BJ (cell line): ENCODE measurements around the gene IP6K2. TPM values are rescaled to one million over a fixed set of nuclear protein-coding genes. Genes with fewer than 3 reads are reported as not detected.

ENCODE experiments used
- CTCF ChIA-PET: fragments of 350-600 bp; formaldehyde crosslinking; extraction: SDS; loops from one replicate; lab custom pipeline; 2021; ENCODE audit warnings: antibody characterized with exemption, inconsistent platforms; lab: Yijun Ruan, JAX
- POLR2A ChIA-PET: fragments of 300-600 bp; sonication (Branson Sonifier 250); formaldehyde crosslinking; extraction: SDS; loops from one replicate; lab custom pipeline; 2021; ENCODE audit warnings: antibody characterized with exemption; lab: Charles Lee
- DNase-seq: peaks from one replicate; pipeline ENCODE4 v3.0.0-alpha.2; 2011; ENCODE audit warnings: low read depth
- H3K27me3 ChIP-seq: 2 replicates; pipeline ENCODE4 v1.6.0; 2011; ENCODE audit warnings: low read length; ENCODE audit not compliant: control insufficient read depth, insufficient read depth
- H3K36me3 ChIP-seq: 2 replicates; pipeline ENCODE4 v1.5.1; 2011; ENCODE audit warnings: low read length; ENCODE audit not compliant: control insufficient read depth, insufficient read depth
- H3K4me3 ChIP-seq: 2 replicates; pipeline ENCODE4 v1.5.1; 2011; ENCODE audit warnings: low read depth, mild to moderate bottlenecking, control low read depth, low read length
- polyA plus RNA-seq: library from polyadenylated mRNA; depleted of rRNA; stranded (reverse); fragments of >200 nt; gene quantifications from 2 replicates; pipeline ENCODE4 v1.2.3, GENCODE V29; 2011
- TF ChIP-seq, protein P1 (sequence below): IDR thresholded peaks from 2 replicates; pipeline ENCODE4 v1.5.1; 2011; ENCODE audit warnings: low read depth, mild to moderate bottlenecking, control low read depth, inconsistent platforms, low read length, moderate library complexity; ENCODE audit not compliant: insufficient read depth

The IP6K2 gene
- polyA plus RNA-seq, 1 experiment: 89.9 TPM

DNA sequence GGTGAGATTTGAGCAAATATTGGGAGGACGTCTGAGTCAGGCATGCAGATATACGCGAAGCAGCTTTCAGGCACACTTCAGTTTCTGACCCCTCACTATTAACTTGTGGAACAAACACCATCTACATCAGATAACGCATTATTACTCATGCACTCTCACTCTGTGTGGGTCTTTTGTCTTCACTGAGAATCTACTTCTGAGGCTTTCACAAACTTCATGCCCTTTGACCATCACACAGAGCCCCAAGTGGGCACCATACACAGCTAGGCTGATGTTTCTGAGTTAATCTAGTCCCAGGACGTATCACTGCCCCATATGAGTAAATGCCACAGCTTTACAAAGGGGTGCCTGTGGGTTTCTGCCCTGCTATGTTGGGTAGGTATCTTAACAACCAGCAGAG, 39.6 kb upstream of the IP6K2 start:
- CTCF ChIA-PET: interaction anchor here (0.6 to 1.1 kb wide), 2 partner anchors 17 kb away, joined by 4 read pairs; no protein-coding TSS in a partner anchor

DNA sequence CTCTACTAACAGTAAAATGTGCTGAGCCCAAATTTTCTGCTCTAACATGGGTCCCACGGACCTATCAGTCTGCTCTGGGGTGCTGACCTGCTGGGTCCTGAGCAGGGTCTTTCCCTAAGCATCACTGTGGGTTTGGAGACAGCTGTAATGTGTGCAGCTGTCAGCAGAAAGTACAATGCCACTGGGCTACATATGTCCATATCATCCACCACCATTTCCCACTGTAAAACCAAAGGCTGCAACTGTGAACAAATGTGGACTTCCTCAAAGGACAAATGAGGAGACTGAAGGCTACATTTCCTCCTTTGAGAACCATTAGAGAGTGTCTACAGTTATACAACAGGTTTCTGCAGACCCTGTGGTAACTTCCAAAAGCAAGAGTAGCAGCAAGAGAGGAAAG, 33.8 kb upstream of the IP6K2 start:
- Histone ChIP-seq H3K36me3 (peaks cover 13% of the 10 kb centered on the region), H3K4me3 (no peak overlapping the region), H3K27me3 (no peaks in the 10 kb centered on the region)
- TF ChIP-seq, protein P1, sequence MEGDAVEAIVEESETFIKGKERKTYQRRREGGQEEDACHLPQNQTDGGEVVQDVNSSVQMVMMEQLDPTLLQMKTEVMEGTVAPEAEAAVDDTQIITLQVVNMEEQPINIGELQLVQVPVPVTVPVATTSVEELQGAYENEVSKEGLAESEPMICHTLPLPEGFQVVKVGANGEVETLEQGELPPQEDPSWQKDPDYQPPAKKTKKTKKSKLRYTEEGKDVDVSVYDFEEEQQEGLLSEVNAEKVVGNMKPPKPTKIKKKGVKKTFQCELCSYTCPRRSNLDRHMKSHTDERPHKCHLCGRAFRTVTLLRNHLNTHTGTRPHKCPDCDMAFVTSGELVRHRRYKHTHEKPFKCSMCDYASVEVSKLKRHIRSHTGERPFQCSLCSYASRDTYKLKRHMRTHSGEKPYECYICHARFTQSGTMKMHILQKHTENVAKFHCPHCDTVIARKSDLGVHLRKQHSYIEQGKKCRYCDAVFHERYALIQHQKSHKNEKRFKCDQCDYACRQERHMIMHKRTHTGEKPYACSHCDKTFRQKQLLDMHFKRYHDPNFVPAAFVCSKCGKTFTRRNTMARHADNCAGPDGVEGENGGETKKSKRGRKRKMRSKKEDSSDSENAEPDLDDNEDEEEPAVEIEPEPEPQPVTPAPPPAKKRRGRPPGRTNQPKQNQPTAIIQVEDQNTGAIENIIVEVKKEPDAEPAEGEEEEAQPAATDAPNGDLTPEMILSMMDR: no peak
- DNase-seq: no peak
- ChIA-PET POLR2A (no interaction called here), CTCF (interaction anchor here (3.2 kb wide), 1 partner anchor 11 kb away, joined by 22 read pairs; no protein-coding TSS in a partner anchor)

More for the DNA sequence above, 39.6 kb upstream of the IP6K2 start:
- Histone ChIP-seq H3K4me3 (no peak overlapping the region), H3K36me3 (peaks cover 4% of the 10 kb centered on the region; the same call in 1 of the 2 replicates), H3K27me3 (no peaks in the 10 kb centered on the region)
- DNase-seq: no peak
- POLR2A ChIA-PET: interaction anchor here (0.5 kb wide), 1 partner anchor 1479 kb away, joined by 3 read pairs; the partner anchor contains the start of gene GNAI2
- TF ChIP-seq, protein P1: no peak

DNA sequence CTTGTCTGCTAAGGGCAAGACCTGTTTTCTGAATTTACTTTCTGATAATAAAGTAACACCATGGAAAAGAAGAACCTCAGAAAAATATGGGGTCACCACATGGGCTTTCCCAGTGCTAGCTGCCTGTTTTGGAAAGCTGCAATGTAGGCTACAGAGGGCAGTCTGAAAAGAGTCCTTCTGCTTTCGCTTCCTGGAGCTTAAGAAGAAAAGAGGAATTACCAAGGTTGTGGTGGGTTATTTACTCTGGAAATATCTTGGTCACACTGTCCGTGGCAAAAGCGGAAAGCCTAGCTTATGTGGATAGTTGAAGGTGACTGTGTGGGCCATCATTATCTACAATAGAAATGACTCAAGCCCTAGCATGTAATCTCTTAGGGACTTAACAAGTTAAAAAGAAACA, 31.7 kb upstream of the IP6K2 start:
- ChIA-PET CTCF (interaction anchor here (0.6 to 3.2 kb wide), 6 partner anchors 9 to 249 kb away, joined by 3 to 22 read pairs (median 4); no protein-coding TSS in a partner anchor), POLR2A (no interaction called here)

DNA sequence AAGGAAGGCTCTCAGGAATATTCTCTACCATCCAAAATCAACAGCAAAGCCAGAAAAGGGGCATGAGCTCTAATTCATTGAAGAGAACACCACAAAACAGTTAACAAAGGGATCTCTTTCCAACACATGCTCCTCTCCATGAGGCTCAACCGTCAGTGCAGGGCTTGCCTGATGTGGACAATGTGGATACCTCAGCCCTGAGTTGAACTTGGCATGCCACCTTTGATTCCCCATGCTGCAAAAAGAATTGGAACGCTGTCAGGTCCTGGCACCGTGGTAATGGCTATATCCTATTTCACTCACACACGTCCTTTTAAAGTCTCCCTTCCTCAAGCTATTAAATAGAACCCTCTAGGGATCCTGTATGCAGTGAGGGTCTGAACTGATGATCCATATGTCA, 30.7 kb upstream of the IP6K2 start:
- TF ChIP-seq, protein P1: no peak
- CTCF ChIA-PET: interaction anchor here (1.8 to 3.2 kb wide), 2 partner anchors 8 to 12 kb away, joined by 6 to 22 read pairs; no protein-coding TSS in a partner anchor
- Histone ChIP-seq H3K4me3 (no peak overlapping the region), H3K27me3 (no peaks in the 10 kb centered on the region), H3K36me3 (peaks cover 12% of the 10 kb centered on the region)
- no peak for DNase-seq
- POLR2A ChIA-PET: no interaction called here

More for the DNA sequence above, 31.7 kb upstream of the IP6K2 start:
- TF ChIP-seq, protein P1: no peak
- Histone ChIP-seq H3K36me3 (peaks cover 13% of the 10 kb centered on the region), H3K27me3 (no peaks in the 10 kb centered on the region), H3K4me3 (no peak overlapping the region)
- no peak for DNase-seq

DNA sequence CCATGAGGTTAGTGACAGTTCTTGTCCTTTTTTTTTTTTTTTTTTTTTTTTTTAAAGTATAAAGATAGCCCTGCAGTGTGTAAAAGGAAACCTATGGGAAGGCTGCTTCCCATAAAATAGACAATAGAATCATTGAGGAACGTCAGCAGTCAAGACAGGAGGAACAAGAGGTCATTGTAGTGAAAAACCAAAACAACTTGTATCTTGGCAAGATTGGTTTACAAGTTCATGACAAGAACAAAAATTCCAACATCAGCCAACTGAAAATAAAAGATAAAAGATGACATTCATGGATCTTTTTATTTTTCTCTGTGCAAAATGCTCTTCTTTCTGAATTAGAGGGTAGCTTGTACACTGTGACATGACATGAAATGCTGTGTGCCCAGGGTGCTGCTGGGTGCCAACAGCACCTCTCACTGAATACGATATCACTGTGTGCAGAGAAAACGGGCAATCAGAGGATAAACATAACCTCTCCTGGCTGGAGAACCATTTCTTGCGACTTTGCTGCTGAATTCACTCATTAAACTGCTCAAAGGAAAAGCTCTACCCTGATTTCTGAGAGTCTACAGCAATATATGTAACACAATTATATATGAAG, 30.1 kb upstream of the IP6K2 start:
- H3K36me3 ChIP-seq: peaks cover 9% of the 10 kb centered on the region
- TF ChIP-seq, protein P1: no peak
- CTCF ChIA-PET: interaction anchor here (1.8 kb wide), 1 partner anchor 11 kb away, joined by 6 read pairs; no protein-coding TSS in a partner anchor
- POLR2A ChIA-PET: no interaction called here
- no peaks in the 10 kb centered on the region for H3K27me3 ChIP-seq
- H3K4me3 ChIP-seq: no peak overlapping the region
- no peak for DNase-seq
